NT2/D1 (cell line): ENCODE data around the gene CROCC2.

Experiments used
- DNase-seq: peaks from one replicate; pipeline ENCODE4 v3.0.0-alpha.2; 2011; ENCODE audit warnings: low read depth, low spot score
- H3K27me3 ChIP-seq: 2 replicates; pipeline ENCODE4 v1.6.0; 2011; ENCODE audit warnings: mild to moderate bottlenecking; ENCODE audit not compliant: insufficient read length, insufficient read depth
- H3K36me3 ChIP-seq: 2 replicates; pipeline ENCODE4 v1.6.1; 2011; ENCODE audit warnings: mild to moderate bottlenecking, low read length, mixed read lengths; ENCODE audit not compliant: insufficient read depth, insufficient read length
- H3K4me1 ChIP-seq: 2 replicates; pipeline ENCODE4 v1.5.1; 2011; ENCODE audit not compliant: insufficient read depth, insufficient read length
- H3K4me3 ChIP-seq: 2 replicates; pipeline ENCODE4 v1.5.1; 2011; ENCODE audit warnings: low read depth; ENCODE audit not compliant: insufficient read length
- H3K9ac ChIP-seq: 2 replicates; pipeline ENCODE4 v1.6.0; 2011; ENCODE audit warnings: low read depth; ENCODE audit not compliant: insufficient read length
- H3K9me3 ChIP-seq: 2 replicates; pipeline ENCODE4 v1.5.1; 2011; ENCODE audit warnings: mild to moderate bottlenecking, low read length; ENCODE audit not compliant: insufficient read depth
- SUZ12 ChIP-seq: IDR thresholded peaks from 2 replicates; pipeline ENCODE4 v1.6.1; 2011; ENCODE audit not compliant: insufficient read length, insufficient read depth; ENCODE audit errors: extremely low read depth
- YY1 ChIP-seq: IDR thresholded peaks from 2 replicates; pipeline ENCODE4 v1.6.1; 2011; ENCODE audit not compliant: insufficient read length, insufficient read depth
- ZNF274 ChIP-seq: IDR thresholded peaks from 2 replicates; pipeline ENCODE4 v1.6.1; 2011; ENCODE audit warnings: mild to moderate bottlenecking, low read depth, low read length

The CROCC2 gene

DNA sequence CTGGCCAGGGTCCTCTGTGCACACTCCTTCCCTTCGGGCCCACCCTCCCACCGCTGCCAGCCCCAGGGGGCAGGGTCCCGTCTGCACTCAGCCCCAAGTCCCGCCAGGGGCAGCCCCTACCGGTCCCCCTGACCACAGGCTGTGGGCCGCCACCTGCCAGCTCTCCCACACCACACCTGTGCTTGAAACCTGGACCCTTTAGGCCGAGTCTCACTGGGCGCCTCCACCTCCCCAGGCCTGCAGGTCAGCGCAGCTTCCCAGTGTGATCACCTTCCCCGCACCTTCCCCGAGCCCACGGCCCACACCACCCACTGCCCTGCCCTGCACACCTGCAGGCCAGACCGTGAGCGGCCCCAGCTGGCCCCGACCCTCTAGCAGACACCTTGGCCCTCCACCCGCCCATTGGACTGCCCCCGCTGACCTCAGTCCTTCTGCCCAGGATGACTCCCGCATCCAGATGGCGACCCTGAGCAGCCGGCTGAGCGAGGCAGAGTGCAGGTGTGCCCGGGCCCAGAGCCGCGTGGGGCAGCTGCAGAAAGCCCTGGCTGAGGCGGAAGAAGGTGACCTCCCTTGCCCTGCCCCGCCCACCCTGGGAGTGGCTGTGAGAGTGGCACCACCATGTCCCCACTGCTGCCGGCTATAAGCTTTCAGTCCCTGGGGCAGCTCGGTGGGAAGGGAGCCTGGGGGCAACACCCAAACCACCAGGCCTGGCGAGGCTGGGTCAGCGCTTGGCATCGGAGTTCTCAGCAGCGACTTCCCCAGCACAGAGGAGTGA is 61.0 kb downstream of the CROCC2 start:
- peaks cover 4% of the 10 kb centered on the region; the same call in 1 of the 2 replicates for H3K9me3 ChIP-seq
- H3K4me1 ChIP-seq: peaks cover 21% of the 10 kb centered on the region
- H3K27me3 ChIP-seq: no peaks in the 10 kb centered on the region
- H3K4me3 ChIP-seq: no peak overlapping the region
- TF ChIP-seq ZNF274 (no peak), SUZ12 (no peak), YY1 (no peak)
- no peaks in the 10 kb centered on the region for H3K36me3 ChIP-seq
- H3K9ac ChIP-seq: no peak overlapping the region
- DNase-seq: no peak

GRCh38 chr2:240967681-240968621 is 61.8 kb downstream of the CROCC2 start:
- Histone ChIP-seq H3K9me3 (peaks cover 4% of the 10 kb centered on the region; the same call in 1 of the 2 replicates), H3K9ac (no peak overlapping the region), H3K36me3 (no peaks in the 10 kb centered on the region), H3K4me3 (no peak overlapping the region), H3K4me1 (peaks cover 14% of the 10 kb centered on the region), H3K27me3 (no peaks in the 10 kb centered on the region)
- DNase-seq: no peak
- TF ChIP-seq SUZ12 (no peak), YY1 (no peak), ZNF274 (no peak)

GRCh38 chr2:240968731-240969624 is 62.8 kb downstream of the CROCC2 start:
- H3K36me3 ChIP-seq: no peaks in the 10 kb centered on the region
- H3K27me3 ChIP-seq: no peaks in the 10 kb centered on the region
- H3K9me3 ChIP-seq: peaks cover 13% of the 10 kb centered on the region; the same call in 1 of the 2 replicates
- peaks cover 12% of the 10 kb centered on the region for H3K4me1 ChIP-seq
- TF ChIP-seq ZNF274 (no peak), YY1 (no peak), SUZ12 (no peak)
- no peak for DNase-seq
- H3K4me3 ChIP-seq: no peak overlapping the region
- peak overlapping the region; percentile 42 for H3K9ac ChIP-seq

- no peak for DNase-seq
- no peak overlapping the region for H3K4me3 ChIP-seq
- H3K9ac ChIP-seq: no peak overlapping the region
- H3K4me1 ChIP-seq: peaks cover 12% of the 10 kb centered on the region
- TF ChIP-seq YY1 (no peak), SUZ12 (no peak), ZNF274 (no peak)
- H3K27me3 ChIP-seq: peaks cover 5% of the 10 kb centered on the region
- H3K9me3 ChIP-seq: peaks cover 13% of the 10 kb centered on the region; the same call in 1 of the 2 replicates
- no peaks in the 10 kb centered on the region for H3K36me3 ChIP-seq
These were observed 64.0 kb downstream of the CROCC2 start for GRCh38 chr2:240970104-240970503.

DNA sequence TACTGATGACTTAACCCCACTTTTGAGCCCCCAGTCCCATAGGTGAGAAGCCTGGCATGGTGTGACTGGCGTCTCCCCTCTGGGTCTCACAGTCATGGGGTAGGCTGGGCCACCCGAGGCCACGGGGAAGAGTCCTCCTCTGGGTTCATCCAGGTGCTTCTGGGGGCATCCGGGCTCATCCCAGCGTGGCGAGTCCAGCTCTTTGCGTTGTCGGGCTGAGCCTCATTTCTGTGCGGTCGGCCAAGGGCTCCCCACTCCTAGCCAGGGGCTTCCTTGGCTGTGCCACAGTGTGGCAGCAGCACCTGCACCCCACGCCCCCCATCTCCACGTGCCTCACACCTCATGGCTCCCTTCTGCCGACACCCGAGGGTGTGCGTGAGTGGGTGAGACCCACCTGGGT is 64.7 kb downstream of the CROCC2 start:
- peaks cover 12% of the 10 kb centered on the region for H3K4me1 ChIP-seq
- H3K9me3 ChIP-seq: peaks cover 13% of the 10 kb centered on the region; the same call in 1 of the 2 replicates
- no peak for DNase-seq
- H3K4me3 ChIP-seq: no peak overlapping the region
- no peaks in the 10 kb centered on the region for H3K36me3 ChIP-seq
- peaks cover 10% of the 10 kb centered on the region for H3K27me3 ChIP-seq
- no peak overlapping the region for H3K9ac ChIP-seq
- no peak for TF ChIP-seq SUZ12
- no peak for TF ChIP-seq YY1
- TF ChIP-seq ZNF274: no peak

DNA sequence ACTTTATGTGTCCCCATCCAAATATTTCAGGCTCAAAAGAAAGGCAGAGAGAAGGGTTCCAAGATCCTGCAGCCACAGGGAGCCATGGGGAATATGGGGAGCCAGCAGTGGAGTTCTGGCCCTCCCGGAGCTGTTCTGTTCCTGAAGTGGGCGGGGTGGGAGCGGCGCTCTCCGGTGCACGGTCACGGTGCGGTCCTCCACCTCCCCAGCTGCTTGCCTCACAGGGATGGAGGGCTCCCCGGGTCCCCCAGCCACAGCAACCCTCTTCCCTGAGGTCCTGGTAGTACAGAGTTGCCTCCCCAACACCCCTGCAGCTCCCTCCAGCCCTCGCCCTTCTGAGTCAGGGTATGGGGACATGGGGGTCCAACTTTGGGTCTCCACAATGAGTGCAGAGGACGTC is 66.1 kb downstream of the CROCC2 start:
- Histone ChIP-seq H3K4me1 (peaks cover 9% of the 10 kb centered on the region), H3K4me3 (no peak overlapping the region), H3K9me3 (peaks cover 13% of the 10 kb centered on the region; the same call in 1 of the 2 replicates), H3K9ac (no peak overlapping the region), H3K36me3 (no peaks in the 10 kb centered on the region), H3K27me3 (peaks cover 12% of the 10 kb centered on the region)
- TF ChIP-seq ZNF274 (no peak), YY1 (no peak), SUZ12 (no peak)
- no peak for DNase-seq
